Endometrial microvascular endothelial cells (primary cell): Measurements from ENCODE around the gene BNIP5. TPM values are rescaled to one million over a fixed set of nuclear protein-coding genes. Genes with fewer than 3 reads are reported as not detected.

Experiments used
- in situ Hi-C: cut with HindIII; loops from 2 replicates; pipeline ENCODE4 v1.10.0; 2017; ENCODE audit warnings: low sequenced_read_pairs, low pct_unique_long_range_greater_than_20kb; ENCODE audit errors: inconsistent ontology term
- total RNA-seq: library from RNA; depleted of rRNA; stranded (reverse); fragments of >200 nt; gene quantifications from one replicate; pipeline ENCODE4 v1.2.3, GENCODE V29; 2015; ENCODE audit errors: inconsistent ontology term

The BNIP5 gene
- total RNA-seq: not detected

GRCh38 chr6:36336779-36337241 lies at the start of gene BNIP5:
Gene BNIP5 (minus strand): TSS chr6:36336888. CDS start chr6:36330690, 6,198 bp downstream.
- in situ Hi-C loops: no loop called here

- in situ Hi-C loops: no loop called here
These were observed 47.4 kb upstream of the BNIP5 start for GRCh38 chr6:36384095-36384494.

GRCh38 chr6:36383606-36384005 lies 46.9 kb upstream of the BNIP5 start:
- in situ Hi-C loops: no loop called here

GRCh38 chr6:36382976-36383375 lies 46.3 kb upstream of the BNIP5 start:
- in situ Hi-C loops: no loop called here

GRCh38 chr6:36381502-36382389 lies 45.1 kb upstream of the BNIP5 start:
- in situ Hi-C loops: no loop called here

GRCh38 chr6:36380166-36380565 lies 43.5 kb upstream of the BNIP5 start:
- in situ Hi-C loops: no loop called here

GRCh38 chr6:36378936-36379335 lies 42.2 kb upstream of the BNIP5 start:
- in situ Hi-C loops: no loop called here

GRCh38 chr6:36378243-36378920 lies 41.7 kb upstream of the BNIP5 start:
- in situ Hi-C loops: no loop called here

- in situ Hi-C loops: no loop called here
These were observed 40.9 kb upstream of the BNIP5 start for GRCh38 chr6:36377594-36377993.

- in situ Hi-C loops: no loop called here
These were observed 40.1 kb upstream of the BNIP5 start for GRCh38 chr6:36376742-36377141.

GRCh38 chr6:36376183-36376582 lies 39.5 kb upstream of the BNIP5 start:
- in situ Hi-C loops: no loop called here

GRCh38 chr6:36375644-36376155 lies 39.0 kb upstream of the BNIP5 start:
- in situ Hi-C loops: no loop called here

- in situ Hi-C loops: no loop called here
These were observed 38.3 kb upstream of the BNIP5 start for GRCh38 chr6:36374972-36375371.

- in situ Hi-C loops: no loop called here
These were observed 37.5 kb upstream of the BNIP5 start for GRCh38 chr6:36374194-36374593.

- in situ Hi-C loops: no loop called here
These were observed 36.8 kb upstream of the BNIP5 start for GRCh38 chr6:36373368-36374019.

GRCh38 chr6:36372088-36372487 lies 35.4 kb upstream of the BNIP5 start:
- in situ Hi-C loops: no loop called here

- in situ Hi-C loops: no loop called here
These were observed 34.5 kb upstream of the BNIP5 start for GRCh38 chr6:36371211-36371610.

- in situ Hi-C loops: no loop called here
These were observed 34.0 kb upstream of the BNIP5 start for GRCh38 chr6:36370638-36371037.
